Osteoblast (primary cell): ENCODE data around the gene IFT80. TPM values are rescaled to one million over a fixed set of nuclear protein-coding genes. Genes with fewer than 3 reads are reported as not detected.

Source experiments
- DNase-seq: peaks from one replicate; pipeline ENCODE4 v3.0.0; 2011; ENCODE audit warnings: low spot score, mixed read lengths; ENCODE audit not compliant: insufficient read length; ENCODE audit errors: missing footprints
- H2AFZ ChIP-seq: 2 replicates; pipeline ENCODE4 v1.6.0; 2011; ENCODE audit warnings: mild to moderate bottlenecking, low read length
- H3K27ac ChIP-seq: 2 replicates; pipeline ENCODE4 v1.5.1; 2011; ENCODE audit warnings: mild to moderate bottlenecking, low read depth, low read length, moderate library complexity
- H3K27me3 ChIP-seq: 2 replicates; pipeline ENCODE4 v1.6.0; 2012; ENCODE audit warnings: mild to moderate bottlenecking, control low read depth, inconsistent platforms, low read length, moderate library complexity; ENCODE audit not compliant: insufficient read depth
- H3K36me3 ChIP-seq: 2 replicates; pipeline ENCODE4 v1.5.1; 2011; ENCODE audit warnings: mild to moderate bottlenecking, low read length, control low read depth, moderate library complexity; ENCODE audit not compliant: insufficient read depth
- H3K4me1 ChIP-seq: 2 replicates; pipeline ENCODE4 v1.5.1; 2011; ENCODE audit warnings: mild to moderate bottlenecking, low read length, control low read depth, moderate library complexity; ENCODE audit not compliant: insufficient read depth
- H3K4me2 ChIP-seq: 2 replicates; pipeline ENCODE4 v1.6.0; 2011; ENCODE audit warnings: mild to moderate bottlenecking, low read length; ENCODE audit not compliant: insufficient read depth
- H3K4me3 ChIP-seq: fragments of 200-600 bp; sonication (generic); 3 replicates; pipeline ENCODE4 v1.5.1; 2012; ENCODE audit warnings: mild to moderate bottlenecking, low read length, inconsistent platforms; ENCODE audit not compliant: insufficient read depth
- H3K79me2 ChIP-seq: 2 replicates; pipeline ENCODE4 v1.6.0; 2012; ENCODE audit warnings: mild to moderate bottlenecking, low read length, control low read depth, inconsistent platforms; ENCODE audit not compliant: insufficient read depth
- H3K9me3 ChIP-seq: 2 replicates; pipeline ENCODE4 v1.5.1; 2011; ENCODE audit warnings: low read depth, low read length, control low read depth
- H4K20me1 ChIP-seq: 2 replicates; pipeline ENCODE4 v1.6.0; 2012; ENCODE audit warnings: mild to moderate bottlenecking, low read length, control low read depth; ENCODE audit not compliant: insufficient read depth
- CTCF ChIP-seq: IDR thresholded peaks from 2 replicates; pipeline ENCODE4 v1.5.1; 2011; ENCODE audit warnings: mild to moderate bottlenecking, low read depth, low read length, moderate library complexity; ENCODE audit errors: extremely low read depth
- total RNA-seq: library from RNA; depleted of rRNA; stranded (reverse); fragments of >200 nt; gene quantifications from 2 replicates; pipeline ENCODE4 v1.2.3, GENCODE V29; 2012

The IFT80 gene
- total RNA-seq, 1 donor: 63.0 TPM

GRCh38 chr3:160435095-160435494, 36.1 kb upstream of the IFT80 start:
- peaks cover 76% of the 10 kb centered on the region for H3K36me3 ChIP-seq
- H2AFZ ChIP-seq: no peak overlapping the region
- no peak overlapping the region for H3K4me3 ChIP-seq
- no peak for DNase-seq
- TF ChIP-seq CTCF: no peak
- H3K9me3 ChIP-seq: no peaks in the 10 kb centered on the region
- H3K4me1 ChIP-seq: peaks cover 11% of the 10 kb centered on the region
- H3K4me2 ChIP-seq: no peak overlapping the region
- H3K27ac ChIP-seq: no peak overlapping the region
- H4K20me1 ChIP-seq: no peaks in the 10 kb centered on the region
- peaks cover 64% of the 10 kb centered on the region for H3K79me2 ChIP-seq
- no peaks in the 10 kb centered on the region for H3K27me3 ChIP-seq

GRCh38 chr3:160434071-160434470, 35.0 kb upstream of the IFT80 start:
- Histone ChIP-seq H3K4me2 (peak overlapping the region; percentile 37), H3K4me3 (no peak overlapping the region), H3K36me3 (peaks cover 82% of the 10 kb centered on the region), H4K20me1 (no peaks in the 10 kb centered on the region), H3K4me1 (peaks cover 11% of the 10 kb centered on the region), H3K9me3 (no peaks in the 10 kb centered on the region), H2AFZ (no peak overlapping the region), H3K27ac (peak overlapping the region; percentile 64), H3K79me2 (peaks cover 54% of the 10 kb centered on the region), H3K27me3 (no peaks in the 10 kb centered on the region)
- no peak for TF ChIP-seq CTCF
- DNase-seq: peak; percentile 66

- Histone ChIP-seq H3K4me2 (no peak overlapping the region), H3K4me1 (no peaks in the 10 kb centered on the region), H3K4me3 (no peak overlapping the region), H2AFZ (no peak overlapping the region), H3K27ac (no peak overlapping the region), H4K20me1 (no peaks in the 10 kb centered on the region), H3K79me2 (peaks cover 53% of the 10 kb centered on the region), H3K36me3 (peaks cover 89% of the 10 kb centered on the region), H3K27me3 (no peaks in the 10 kb centered on the region), H3K9me3 (no peaks in the 10 kb centered on the region)
- no peak for TF ChIP-seq CTCF
- no peak for DNase-seq
Observed at GRCh38 chr3:160427832-160428424, 28.9 kb upstream of the IFT80 start.

- Histone ChIP-seq H3K27ac (no peak overlapping the region), H3K79me2 (peaks cover 69% of the 10 kb centered on the region), H3K9me3 (no peaks in the 10 kb centered on the region), H3K4me3 (no peak overlapping the region), H3K4me2 (no peak overlapping the region), H2AFZ (no peak overlapping the region), H3K36me3 (peaks cover 80% of the 10 kb centered on the region), H3K4me1 (no peaks in the 10 kb centered on the region), H3K27me3 (no peaks in the 10 kb centered on the region), H4K20me1 (no peaks in the 10 kb centered on the region)
- TF ChIP-seq CTCF: no peak
- no peak for DNase-seq
Observed at GRCh38 chr3:160417311-160417710, 18.3 kb upstream of the IFT80 start.
